Medulla oblongata (tissue), 1 donor: ENCODE results near the gene ASIC3.
"Not testable (repeated sequence)": the region's sequence is repeated elsewhere in the genome, so short reads cannot be mapped to it uniquely, and the experiment has no call there.

Experiments
- DNase-seq: peaks from one replicate; pipeline ENCODE4 v3.0.0-alpha.2; 2015; ENCODE audit errors: extremely low spot score

The ASIC3 gene

GRCh38 chr7:151032936-151033863, 15.1 kb upstream of the ASIC3 start:
- no peak for DNase-seq

DNA sequence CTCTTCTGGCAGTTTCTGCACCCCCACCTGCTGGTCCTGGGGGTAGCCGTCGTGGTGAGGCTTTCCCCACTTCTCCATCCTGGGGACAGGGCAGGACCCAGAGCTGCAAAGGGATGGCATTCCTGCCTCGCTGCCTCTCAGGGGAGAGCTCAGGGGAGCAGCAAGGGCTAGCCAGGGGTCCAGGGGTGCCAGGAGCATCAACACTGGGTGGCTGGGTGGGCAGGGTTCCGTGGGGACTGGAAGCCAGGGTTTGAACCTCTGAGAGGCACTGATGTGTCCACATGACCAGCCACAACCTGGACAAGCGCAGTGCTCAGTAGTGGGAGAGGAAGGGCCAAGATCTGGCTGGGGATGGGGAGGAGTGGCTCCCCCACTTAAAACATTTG, 14.5 kb upstream of the ASIC3 start:
- no peak for DNase-seq

DNA sequence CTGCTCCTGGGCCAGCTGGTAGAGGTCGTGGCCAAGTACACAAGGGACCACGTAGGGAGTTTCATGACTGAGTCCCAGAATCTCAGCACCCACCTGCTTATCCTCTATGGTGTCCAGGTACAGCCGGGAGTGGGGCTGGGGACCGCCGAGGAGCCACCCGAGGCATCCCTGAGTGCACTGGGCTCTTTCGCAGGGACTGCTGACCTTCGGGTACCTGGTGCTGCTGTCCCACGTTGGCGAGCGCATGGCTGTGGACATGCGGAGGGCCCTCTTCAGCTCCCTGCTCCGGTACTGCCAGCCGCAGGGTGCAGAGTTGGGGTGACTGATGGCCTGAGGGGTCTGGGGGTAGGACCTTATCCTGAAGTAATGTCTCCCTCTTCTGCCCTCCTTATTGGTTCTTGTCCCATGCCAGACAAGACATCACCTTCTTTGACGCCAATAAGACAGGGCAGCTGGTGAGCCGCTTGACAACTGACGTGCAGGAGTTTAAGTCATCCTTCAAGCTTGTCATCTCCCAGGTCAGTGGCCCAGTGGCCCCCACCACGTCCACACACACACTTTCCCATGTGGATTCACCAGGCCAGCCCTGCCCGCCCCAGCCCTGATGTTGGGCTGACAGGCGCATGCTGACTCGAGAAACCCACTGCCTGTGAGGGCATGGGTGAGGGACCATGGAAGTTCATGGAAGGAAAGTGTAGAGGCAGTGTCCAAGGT, 13.9 kb upstream of the ASIC3 start:
- no peak for DNase-seq

DNA sequence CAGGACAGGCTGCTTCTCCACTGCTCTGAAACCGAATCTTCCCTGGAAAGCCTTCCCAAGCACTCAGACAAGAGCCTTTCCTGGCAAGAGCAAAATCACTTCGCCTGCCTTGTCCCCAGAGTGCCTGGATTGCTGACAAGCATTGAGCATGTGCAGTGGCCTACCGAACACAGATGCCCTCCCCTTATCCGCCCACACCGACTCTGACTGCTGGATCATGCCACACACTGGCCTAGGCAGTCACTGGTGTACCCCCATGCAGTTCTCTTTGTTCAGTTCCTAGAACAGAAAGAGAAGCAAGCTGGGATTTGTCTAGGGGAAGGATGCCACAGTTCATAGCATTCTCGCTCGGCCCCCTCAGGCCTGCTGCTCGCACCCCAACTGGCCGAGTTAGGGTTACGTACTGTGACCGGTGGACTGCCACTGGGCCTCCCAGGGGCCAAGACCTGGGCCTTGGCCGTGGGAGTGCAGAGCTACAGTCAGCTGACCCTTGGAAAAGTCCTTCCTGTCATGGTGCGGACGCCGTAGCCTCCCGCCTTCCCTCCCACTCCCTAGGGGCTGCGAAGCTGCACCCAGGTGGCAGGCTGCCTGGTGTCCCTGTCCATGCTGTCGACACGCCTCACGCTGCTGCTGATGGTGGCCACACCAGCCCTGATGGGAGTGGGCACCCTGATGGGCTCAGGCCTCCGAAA, 13.2 kb upstream of the ASIC3 start:
- no peak for DNase-seq

DNA sequence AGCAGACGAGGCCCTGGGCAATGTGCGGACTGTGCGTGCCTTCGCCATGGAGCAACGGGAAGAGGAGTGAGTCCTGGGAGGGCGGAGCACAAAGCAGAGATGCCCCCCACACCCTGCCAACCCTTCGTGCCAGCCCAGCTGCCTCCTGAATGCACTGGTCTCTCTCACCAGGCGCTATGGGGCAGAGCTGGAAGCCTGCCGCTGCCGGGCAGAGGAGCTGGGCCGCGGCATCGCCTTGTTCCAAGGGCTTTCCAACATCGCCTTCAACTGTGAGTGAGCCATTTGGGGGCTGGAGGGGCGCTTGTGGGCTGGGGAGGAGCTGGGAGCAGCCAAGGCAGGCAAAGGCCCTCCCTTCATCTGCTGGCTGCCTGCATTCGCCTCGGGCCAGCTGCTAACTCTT, 12.4 kb upstream of the ASIC3 start:
- no peak for DNase-seq

- DNase-seq, result no peak
Measured at GRCh38 chr7:151038951-151039849, 9.1 kb upstream of the ASIC3 start.

- DNase-seq, result no peak
Measured at GRCh38 chr7:151039850-151040548, 8.3 kb upstream of the ASIC3 start.

DNA sequence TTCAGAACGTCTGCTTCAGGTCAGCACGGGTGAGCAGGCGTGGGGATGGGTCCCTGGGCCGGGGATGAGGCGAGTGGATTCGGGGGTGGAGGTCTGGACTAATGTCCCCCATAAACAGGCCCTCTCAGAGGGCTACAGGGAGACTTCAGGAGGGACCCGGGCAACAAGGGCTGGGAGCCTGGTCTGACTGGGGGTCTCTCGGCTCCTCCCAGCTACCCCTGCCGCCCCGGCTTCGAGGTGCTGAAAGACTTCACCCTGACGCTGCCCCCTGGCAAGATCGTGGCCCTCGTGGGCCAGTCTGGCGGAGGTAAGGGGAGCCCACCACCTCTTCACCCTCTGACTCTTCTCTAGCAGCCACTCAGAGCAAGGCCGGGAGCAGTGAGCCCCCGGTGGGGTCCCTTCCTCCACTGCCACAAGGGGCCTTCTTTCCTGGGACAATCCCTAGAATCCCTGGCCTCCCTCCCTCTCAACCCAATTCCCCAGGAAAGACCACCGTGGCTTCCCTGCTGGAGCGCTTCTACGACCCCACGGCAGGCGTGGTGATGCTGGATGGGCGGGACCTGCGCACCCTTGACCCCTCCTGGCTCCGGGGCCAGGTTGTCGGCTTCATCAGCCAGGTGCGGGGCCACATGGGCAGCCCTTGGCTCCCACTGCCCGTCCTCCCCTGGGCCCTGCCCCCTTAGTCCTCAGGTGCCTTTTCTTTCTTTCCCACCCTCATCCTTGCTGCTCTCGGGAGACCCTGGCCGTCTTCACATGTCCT, 7.5 kb upstream of the ASIC3 start:
- no peak for DNase-seq

- not testable (repeated sequence) for DNase-seq
Measured at GRCh38 chr7:151043449-151043848, 4.9 kb upstream of the ASIC3 start.

GRCh38 chr7:151043959-151044358, 4.4 kb upstream of the ASIC3 start:
- DNase-seq, result no peak

DNA sequence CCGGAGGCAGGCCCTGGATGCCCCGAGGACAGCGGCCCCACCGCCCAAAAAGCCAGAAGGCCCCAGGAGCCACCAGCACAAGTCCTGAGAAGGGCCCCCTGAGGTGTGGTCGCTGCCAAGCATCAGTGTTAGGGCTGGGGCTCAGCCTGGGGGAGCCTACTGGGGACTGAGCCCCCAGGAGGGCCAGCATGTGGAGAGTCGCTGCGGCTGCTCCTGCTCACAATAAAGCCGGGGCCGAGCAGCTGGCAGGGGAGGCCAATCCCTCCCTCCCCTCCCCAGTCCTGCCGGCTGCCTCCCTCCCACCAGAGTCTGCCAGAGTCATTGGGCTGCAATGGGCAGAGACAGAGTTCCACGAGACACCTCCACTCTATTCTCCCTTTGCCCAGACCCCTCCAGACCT, 3.1 kb upstream of the ASIC3 start:
- DNase-seq, result no peak

- DNase-seq, result no peak
Measured at GRCh38 chr7:151045967-151046366, 2.4 kb upstream of the ASIC3 start.

- no peak for DNase-seq
Measured at GRCh38 chr7:151046603-151047573, 1.4 kb upstream of the ASIC3 start.

DNA sequence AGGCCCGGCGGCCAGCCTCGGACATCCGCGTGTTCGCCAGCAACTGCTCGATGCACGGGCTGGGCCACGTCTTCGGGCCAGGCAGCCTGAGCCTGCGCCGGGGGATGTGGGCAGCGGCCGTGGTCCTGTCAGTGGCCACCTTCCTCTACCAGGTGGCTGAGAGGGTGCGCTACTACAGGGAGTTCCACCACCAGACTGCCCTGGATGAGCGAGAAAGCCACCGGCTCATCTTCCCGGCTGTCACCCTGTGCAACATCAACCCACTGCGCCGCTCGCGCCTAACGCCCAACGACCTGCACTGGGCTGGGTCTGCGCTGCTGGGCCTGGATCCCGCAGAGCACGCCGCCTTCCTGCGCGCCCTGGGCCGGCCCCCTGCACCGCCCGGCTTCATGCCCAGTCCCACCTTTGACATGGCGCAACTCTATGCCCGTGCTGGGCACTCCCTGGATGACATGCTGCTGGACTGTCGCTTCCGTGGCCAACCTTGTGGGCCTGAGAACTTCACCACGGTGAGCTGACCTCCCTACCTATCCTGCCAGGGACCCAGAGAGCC, 656 bp downstream of the ASIC3 start:
- DNase-seq, result no peak

DNA sequence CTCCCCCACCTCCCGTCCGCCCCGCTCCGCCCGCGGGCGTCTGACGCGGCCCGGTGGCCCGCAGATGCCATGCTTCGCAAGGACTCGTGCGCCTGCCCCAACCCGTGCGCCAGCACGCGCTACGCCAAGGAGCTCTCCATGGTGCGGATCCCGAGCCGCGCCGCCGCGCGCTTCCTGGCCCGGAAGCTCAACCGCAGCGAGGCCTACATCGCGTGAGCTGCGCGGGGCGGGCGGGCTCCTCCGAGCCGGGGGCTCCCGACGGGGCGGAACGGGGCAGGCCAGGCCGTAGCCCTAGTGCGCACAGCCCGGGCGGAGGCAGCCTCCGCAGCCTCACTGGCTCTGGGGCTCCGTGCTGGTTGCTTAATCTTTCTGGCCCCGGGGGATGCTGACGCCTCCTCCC, 2.8 kb downstream of the ASIC3 start:
- DNase-seq, result no peak

DNA sequence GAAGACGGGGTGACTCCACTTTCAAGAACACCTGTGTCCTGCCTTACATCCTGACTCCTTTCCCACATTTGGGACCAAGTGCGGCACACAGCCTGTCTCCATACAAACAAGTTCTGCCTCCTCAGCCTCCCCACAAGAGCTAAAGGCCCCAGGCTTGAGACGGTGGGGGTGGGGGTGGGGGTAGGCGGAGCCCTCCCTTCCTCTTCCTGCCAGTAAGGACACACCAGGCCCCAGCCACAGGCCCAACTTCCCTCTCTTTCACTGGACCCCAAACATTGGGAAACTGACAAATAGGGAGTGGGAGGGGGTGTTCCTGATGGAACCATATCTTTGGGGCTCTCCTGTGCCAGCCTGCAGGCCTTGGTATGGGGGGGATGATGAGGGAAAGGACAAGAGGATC, 4.8 kb downstream of the ASIC3 start:
- no peak for DNase-seq

- no peak for DNase-seq
Measured at GRCh38 chr7:151053751-151054150, 5.4 kb downstream of the ASIC3 start.

DNA sequence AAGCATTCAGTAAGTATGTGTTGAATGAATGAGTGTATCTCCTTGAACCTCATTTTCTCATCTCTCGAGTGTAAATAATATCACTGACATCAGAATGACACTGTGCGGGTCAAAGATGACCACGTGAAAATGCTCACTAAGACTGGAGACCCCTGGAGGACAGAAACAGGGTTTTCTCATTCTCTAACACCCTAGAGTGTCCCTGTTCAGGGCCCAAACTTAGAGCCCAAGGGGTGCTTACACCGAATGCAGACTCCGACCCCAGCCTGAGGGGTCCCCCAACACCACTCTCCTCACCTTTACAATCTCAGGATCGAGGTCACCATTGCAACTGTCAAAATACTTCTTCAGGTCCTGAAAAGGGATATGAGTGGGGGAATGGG, 7.9 kb downstream of the ASIC3 start:
- no peak for DNase-seq
